GM11168 (cell line): ENCODE measurements around the gene EYA2.

ENCODE experiments used
- in situ Hi-C: fragments of 300-500 bp; cut with MboI; formaldehyde crosslinking; loops from one replicate; pipeline ENCODE4 v1.12.0; 2022; ENCODE audit warnings: low sequenced_read_pairs; ENCODE audit not compliant: unreplicated experiment

Gene EYA2

GRCh38 chr20:47088335-47088734 lies 193.7 kb downstream of the EYA2 start:
- in situ Hi-C loops: no loop called here

- in situ Hi-C loops: no loop called here
These were observed 194.5 kb downstream of the EYA2 start for GRCh38 chr20:47089151-47089550.

GRCh38 chr20:47090835-47091234 lies 196.2 kb downstream of the EYA2 start:
- in situ Hi-C loops: no loop called here

- in situ Hi-C loops: no loop called here
These were observed 198.8 kb downstream of the EYA2 start for GRCh38 chr20:47093320-47093966.

GRCh38 chr20:47095690-47096089 lies 201.0 kb downstream of the EYA2 start:
- in situ Hi-C loops: no loop called here

GRCh38 chr20:47097691-47098622 lies 203.3 kb downstream of the EYA2 start:
- in situ Hi-C loops: no loop called here

- in situ Hi-C loops: no loop called here
These were observed 204.4 kb downstream of the EYA2 start for GRCh38 chr20:47099093-47099492.

- in situ Hi-C loops: no loop called here
These were observed 205.3 kb downstream of the EYA2 start for GRCh38 chr20:47099825-47100441.

GRCh38 chr20:47102629-47103028 lies 208.0 kb downstream of the EYA2 start:
- in situ Hi-C loops: no loop called here

- in situ Hi-C loops: no loop called here
These were observed 212.1 kb downstream of the EYA2 start for GRCh38 chr20:47106786-47107185.

GRCh38 chr20:47108994-47109393 lies 214.4 kb downstream of the EYA2 start:
- in situ Hi-C loops: no loop called here

GRCh38 chr20:47110819-47111218 lies 216.2 kb downstream of the EYA2 start:
- in situ Hi-C loops: no loop called here

GRCh38 chr20:47111576-47111975 lies 216.9 kb downstream of the EYA2 start:
- in situ Hi-C loops: no loop called here

- in situ Hi-C loops: no loop called here
These were observed 218.9 kb downstream of the EYA2 start for GRCh38 chr20:47113362-47114109.

- in situ Hi-C loops: no loop called here
These were observed 221.1 kb downstream of the EYA2 start for GRCh38 chr20:47115694-47116093.

- in situ Hi-C loops: no loop called here
These were observed 222.7 kb downstream of the EYA2 start for GRCh38 chr20:47117371-47117770.

- in situ Hi-C loops: no loop called here
These were observed 223.1 kb downstream of the EYA2 start for GRCh38 chr20:47117773-47118172.

GRCh38 chr20:47118206-47118605 lies 223.6 kb downstream of the EYA2 start:
- in situ Hi-C loops: no loop called here

- in situ Hi-C loops: no loop called here
These were observed 224.0 kb downstream of the EYA2 start for GRCh38 chr20:47118641-47119040.

- in situ Hi-C loops: no loop called here
These were observed 225.8 kb downstream of the EYA2 start for GRCh38 chr20:47120346-47120936.
